ENCODE measurements around the gene ARRDC1.

DNA sequence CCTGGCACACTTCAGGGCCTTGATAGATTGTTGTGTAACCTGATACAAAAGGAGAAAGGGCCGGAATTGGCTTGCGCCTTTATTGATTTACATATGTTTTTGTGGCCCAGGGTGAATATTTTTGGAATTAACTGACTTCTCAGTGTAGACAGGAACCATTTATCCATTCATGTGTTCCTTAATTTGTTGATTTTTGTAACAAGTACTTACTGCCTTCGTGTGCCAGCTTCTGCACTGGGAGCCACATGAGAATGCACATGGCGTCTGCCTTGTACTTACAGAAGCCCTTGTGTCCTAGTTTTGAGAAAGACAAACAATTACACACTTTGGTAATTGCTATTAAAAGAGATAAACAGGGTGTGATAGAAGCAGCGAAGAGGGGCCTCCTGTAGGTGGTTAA, 39.7 kb downstream of the ARRDC1 start:
- no peak for TF ChIP-seq CTCF (IDR thresholded peaks at IDR 0.05)
- no peak for TF ChIP-seq POLR2A (IDR thresholded peaks at IDR 0.05)
- TF ChIP-seq EP300 (IDR thresholded peaks at IDR 0.05; ENCODE audit: low read depth) = no peak
- TF ChIP-seq POLR2AphosphoS5 (IDR thresholded peaks at IDR 0.05) = no peak
